Loucy (cell line): ENCODE measurements around the gene INKA1.

Source experiments
- H2AFZ ChIP-seq: fragments of 200-600 bp; sonication (generic); 2 replicates; pipeline ENCODE4 v1.6.0; 2016; ENCODE audit warnings: antibody characterized with exemption, mild to moderate bottlenecking, low read length, moderate library complexity
- H3F3A ChIP-seq: fragments of 200-600 bp; 2 replicates; pipeline ENCODE4 v1.6.0; 2016; ENCODE audit warnings: antibody characterized with exemption, low read depth, mild to moderate bottlenecking
- H3K27me3 ChIP-seq: fragments of 200-600 bp; sonication (generic); 2 replicates; pipeline ENCODE4 v1.6.1; 2014; ENCODE audit warnings: low read length, mild to moderate bottlenecking; ENCODE audit not compliant: insufficient read depth, poor library complexity, severe bottlenecking
- H3K36me3 ChIP-seq: fragments of 200-600 bp; sonication (generic); 2 replicates; pipeline ENCODE4 v1.6.1; 2016; ENCODE audit warnings: low read length; ENCODE audit not compliant: insufficient read depth
- H3K4me1 ChIP-seq: fragments of 200-600 bp; sonication (generic); 2 replicates; pipeline ENCODE4 v1.5.1; 2014; ENCODE audit warnings: low read length, mild to moderate bottlenecking; ENCODE audit not compliant: insufficient read depth, poor library complexity, severe bottlenecking
- H3K4me2 ChIP-seq: fragments of 200-600 bp; sonication (generic); 2 replicates; pipeline ENCODE4 v1.6.0; 2014; ENCODE audit warnings: antibody characterized with exemption, low read length, low read depth, mild to moderate bottlenecking; ENCODE audit not compliant: poor library complexity, severe bottlenecking
- H3K4me3 ChIP-seq: fragments of 200-600 bp; sonication (generic); 2 replicates; pipeline ENCODE4 v1.5.1; 2014; ENCODE audit warnings: low read length, mild to moderate bottlenecking, mixed read lengths; ENCODE audit not compliant: poor library complexity, severe bottlenecking
- H3K79me2 ChIP-seq: fragments of 200-600 bp; sonication (generic); 2 replicates; pipeline ENCODE4 v1.6.1; 2014; ENCODE audit warnings: low read length; ENCODE audit not compliant: insufficient read depth
- H3K9ac ChIP-seq: fragments of 200-600 bp; sonication (generic); 2 replicates; pipeline ENCODE4 v1.6.0; 2014; ENCODE audit warnings: mild to moderate bottlenecking, low read depth, low read length, moderate library complexity; ENCODE audit not compliant: poor library complexity, severe bottlenecking
- H3K9me2 ChIP-seq: fragments of 200-600 bp; sonication (generic); replicated peaks from 2 replicates; pipeline ENCODE4 v1.6.1; 2016; ENCODE audit warnings: low read depth, low read length, mixed read lengths
- H3K9me3 ChIP-seq: fragments of 200-600 bp; sonication (generic); 2 replicates; pipeline ENCODE4 v1.6.1; 2014; ENCODE audit warnings: mild to moderate bottlenecking, antibody characterized with exemption, low read length, low read depth; ENCODE audit not compliant: insufficient read depth
- H4K20me1 ChIP-seq: fragments of 200-600 bp; sonication (generic); 2 replicates; pipeline ENCODE4 v1.6.0; 2014; ENCODE audit warnings: antibody characterized with exemption, low read length, mild to moderate bottlenecking; ENCODE audit not compliant: insufficient read depth, poor library complexity, severe bottlenecking
- EZH2phosphoT487 ChIP-seq: fragments of 200-600 bp; IDR thresholded peaks from 2 replicates; pipeline ENCODE4 v1.6.1; 2018; ENCODE audit warnings: antibody characterized with exemption, mild to moderate bottlenecking, moderate library complexity, borderline replicate concordance
- TF ChIP-seq, protein P1 (sequence below): fragments of 200-600 bp; sonication (generic); conservative IDR thresholded peaks from 2 replicates; pipeline ENCODE4 v1.5.1; 2014; ENCODE audit warnings: mild to moderate bottlenecking, antibody characterized with exemption, low read length

INKA1 gene

DNA sequence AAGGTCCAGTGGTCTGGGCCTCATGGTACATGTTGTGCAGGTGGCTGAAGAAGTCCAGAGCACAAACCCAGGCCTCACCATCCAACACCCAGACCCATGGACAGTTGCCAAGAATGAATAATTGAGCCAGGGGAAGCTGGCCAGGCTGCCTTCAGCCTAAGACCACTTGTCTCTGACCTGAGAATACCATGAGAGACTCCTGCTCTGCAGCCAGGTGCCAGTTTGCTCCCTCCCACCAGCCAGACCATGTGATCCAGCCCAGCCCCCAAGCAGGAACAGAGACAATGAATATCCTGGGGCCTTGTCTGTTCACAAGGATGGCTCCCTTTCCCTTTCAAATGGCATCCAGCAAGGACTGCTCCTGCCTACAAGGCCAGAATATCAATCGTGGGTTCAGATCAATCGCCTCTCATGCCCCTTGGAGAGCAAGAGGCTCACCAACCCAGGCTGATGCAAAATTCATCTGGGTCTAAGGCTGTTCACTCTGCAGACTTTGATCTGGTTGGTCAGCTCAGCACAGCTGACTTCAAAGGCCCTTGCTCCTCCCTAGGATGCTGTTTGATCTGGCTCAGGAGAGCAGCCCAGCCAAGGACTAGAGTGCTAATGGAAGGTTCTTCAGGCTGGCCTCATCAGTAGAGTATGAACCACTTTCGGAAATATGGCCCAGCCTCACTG is 39.9 kb downstream of the INKA1 start:
- Histone ChIP-seq H3K4me1 (peaks cover 12% of the 10 kb centered on the region), H3K4me3 (no peak overlapping the region), H3K79me2 (no peaks in the 10 kb centered on the region), H3K36me3 (peaks cover 22% of the 10 kb centered on the region; the same call in 1 of the 2 replicates), H2AFZ (no peak overlapping the region), H3K9me2 (no peaks in the 10 kb centered on the region), H3K4me2 (no peak overlapping the region), H3K9ac (no peak overlapping the region), H3F3A (no peaks in the 10 kb centered on the region), H4K20me1 (no peaks in the 10 kb centered on the region), H3K9me3 (no peaks in the 10 kb centered on the region), H3K27me3 (no peaks in the 10 kb centered on the region)
- TF ChIP-seq EZH2phosphoT487 = no peak
- TF ChIP-seq, protein P1, sequence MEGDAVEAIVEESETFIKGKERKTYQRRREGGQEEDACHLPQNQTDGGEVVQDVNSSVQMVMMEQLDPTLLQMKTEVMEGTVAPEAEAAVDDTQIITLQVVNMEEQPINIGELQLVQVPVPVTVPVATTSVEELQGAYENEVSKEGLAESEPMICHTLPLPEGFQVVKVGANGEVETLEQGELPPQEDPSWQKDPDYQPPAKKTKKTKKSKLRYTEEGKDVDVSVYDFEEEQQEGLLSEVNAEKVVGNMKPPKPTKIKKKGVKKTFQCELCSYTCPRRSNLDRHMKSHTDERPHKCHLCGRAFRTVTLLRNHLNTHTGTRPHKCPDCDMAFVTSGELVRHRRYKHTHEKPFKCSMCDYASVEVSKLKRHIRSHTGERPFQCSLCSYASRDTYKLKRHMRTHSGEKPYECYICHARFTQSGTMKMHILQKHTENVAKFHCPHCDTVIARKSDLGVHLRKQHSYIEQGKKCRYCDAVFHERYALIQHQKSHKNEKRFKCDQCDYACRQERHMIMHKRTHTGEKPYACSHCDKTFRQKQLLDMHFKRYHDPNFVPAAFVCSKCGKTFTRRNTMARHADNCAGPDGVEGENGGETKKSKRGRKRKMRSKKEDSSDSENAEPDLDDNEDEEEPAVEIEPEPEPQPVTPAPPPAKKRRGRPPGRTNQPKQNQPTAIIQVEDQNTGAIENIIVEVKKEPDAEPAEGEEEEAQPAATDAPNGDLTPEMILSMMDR = no peak

GRCh38 chr3:49844464-49845183 is 41.6 kb downstream of the INKA1 start:
- Histone ChIP-seq H3K9me2 (no peaks in the 10 kb centered on the region), H3K4me3 (no peak overlapping the region), H3K4me1 (peaks cover 9% of the 10 kb centered on the region), H3K9ac (no peak overlapping the region), H3K9me3 (no peaks in the 10 kb centered on the region), H4K20me1 (no peaks in the 10 kb centered on the region), H3K4me2 (no peak overlapping the region), H3F3A (no peaks in the 10 kb centered on the region), H3K36me3 (peaks cover 17% of the 10 kb centered on the region; the same call in 1 of the 2 replicates), H3K27me3 (no peaks in the 10 kb centered on the region), H3K79me2 (no peaks in the 10 kb centered on the region), H2AFZ (no peak overlapping the region)
- no peak for TF ChIP-seq EZH2phosphoT487
- TF ChIP-seq, protein P1 = no peak

DNA sequence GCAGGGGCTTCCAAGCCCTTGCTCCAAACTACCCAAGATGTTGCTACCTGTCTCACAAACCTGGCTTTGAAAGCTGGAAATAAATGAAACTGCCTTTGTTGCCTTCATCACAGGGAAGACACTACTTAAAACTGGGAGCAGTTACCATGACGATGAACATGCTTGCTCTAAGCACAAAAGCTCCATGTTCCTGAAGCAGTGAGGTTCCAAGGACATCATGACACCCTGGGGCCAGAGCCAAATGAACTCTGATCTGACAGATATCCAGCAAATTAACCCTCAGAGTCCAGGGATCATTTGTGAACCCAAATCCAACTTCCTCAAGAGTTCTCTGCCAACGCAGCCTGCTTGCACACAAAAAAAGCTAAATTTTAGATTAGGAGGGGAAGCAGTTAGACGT is 42.6 kb downstream of the INKA1 start:
- H3K9me3 ChIP-seq = no peaks in the 10 kb centered on the region
- TF ChIP-seq, protein P1 = no peak
- no peak for TF ChIP-seq EZH2phosphoT487
- no peaks in the 10 kb centered on the region for H3K9me2 ChIP-seq
- peaks cover 17% of the 10 kb centered on the region; the same call in 1 of the 2 replicates for H3K36me3 ChIP-seq
- H3K4me3 ChIP-seq = no peak overlapping the region
- no peaks in the 10 kb centered on the region for H4K20me1 ChIP-seq
- no peaks in the 10 kb centered on the region for H3K27me3 ChIP-seq
- no peak overlapping the region for H3K9ac ChIP-seq
- H3K4me2 ChIP-seq = no peak overlapping the region
- peaks cover 9% of the 10 kb centered on the region for H3K4me1 ChIP-seq
- no peaks in the 10 kb centered on the region for H3F3A ChIP-seq
- H3K79me2 ChIP-seq = no peaks in the 10 kb centered on the region
- H2AFZ ChIP-seq = no peak overlapping the region
